DMS153 treated with DMSO at 0.1 percent for 48 hours (cell line): ENCODE measurements around the gene NR1H2.
"Not testable (repeated sequence)": the region's sequence is repeated elsewhere in the genome, so short reads cannot be mapped to it uniquely, and the experiment has no call there.

Experiments
- DNase-seq: peaks from one replicate; lab custom pipeline; 2025; ENCODE audit not compliant: unreplicated experiment; lab: John Stamatoyannopoulos, UW

The NR1H2 gene

GRCh38 chr19:50377517-50377916 lies 1.3 kb downstream of the NR1H2 start:
- DNase-seq: no peak

GRCh38 chr19:50378169-50378862 lies 2.1 kb downstream of the NR1H2 start:
- DNase-seq: no peak

- no peak for DNase-seq
These were observed 2.6 kb downstream of the NR1H2 start for GRCh38 chr19:50378863-50379236.

GRCh38 chr19:50379602-50380001 lies 3.3 kb downstream of the NR1H2 start:
- DNase-seq: no peak

GRCh38 chr19:50380137-50380536 lies 3.9 kb downstream of the NR1H2 start:
- DNase-seq: no peak

GRCh38 chr19:50380751-50381151 lies 4.5 kb downstream of the NR1H2 start:
- DNase-seq: no peak

- no peak for DNase-seq
These were observed 5.8 kb downstream of the NR1H2 start for GRCh38 chr19:50381881-50382729.

- DNase-seq: no peak
These were observed 7.0 kb downstream of the NR1H2 start for GRCh38 chr19:50383001-50383851.

GRCh38 chr19:50383852-50384684 lies 7.8 kb downstream of the NR1H2 start, which contains the start of gene POLD1:
TSS of gene POLD1 (plus strand) at chr19:50384347. CDS start at chr19:50398852, 14,505 bp downstream.
- peak; percentile 98 for DNase-seq

GRCh38 chr19:50384685-50385535 lies 8.7 kb downstream of the NR1H2 start:
- DNase-seq: no peak

GRCh38 chr19:50387176-50387867 lies 11.1 kb downstream of the NR1H2 start:
- no peak for DNase-seq

- no peak for DNase-seq
These were observed 11.6 kb downstream of the NR1H2 start for GRCh38 chr19:50387868-50388245.

- not testable (repeated sequence) for DNase-seq
These were observed 14.0 kb downstream of the NR1H2 start for GRCh38 chr19:50390295-50390694.

- not testable (repeated sequence) for DNase-seq
These were observed 14.7 kb downstream of the NR1H2 start for GRCh38 chr19:50390952-50391351.

GRCh38 chr19:50392759-50393158 lies 16.5 kb downstream of the NR1H2 start:
- no peak for DNase-seq

GRCh38 chr19:50393589-50393988 lies 17.3 kb downstream of the NR1H2 start:
- DNase-seq: no peak

GRCh38 chr19:50394017-50394416 lies 17.8 kb downstream of the NR1H2 start:
- DNase-seq: no peak

- DNase-seq: no peak
These were observed 22.6 kb downstream of the NR1H2 start for GRCh38 chr19:50398675-50399367.
